GM19099 (cell line): Measurements from ENCODE around the gene RPL26.

ENCODE experiments used
- POLR2A ChIP-seq: IDR thresholded peaks from 3 replicates; pipeline ENCODE4 v1.6.1; 2011; ENCODE audit warnings: low read depth; ENCODE audit not compliant: insufficient read length; ENCODE audit errors: extremely low read depth

RPL26 gene

DNA sequence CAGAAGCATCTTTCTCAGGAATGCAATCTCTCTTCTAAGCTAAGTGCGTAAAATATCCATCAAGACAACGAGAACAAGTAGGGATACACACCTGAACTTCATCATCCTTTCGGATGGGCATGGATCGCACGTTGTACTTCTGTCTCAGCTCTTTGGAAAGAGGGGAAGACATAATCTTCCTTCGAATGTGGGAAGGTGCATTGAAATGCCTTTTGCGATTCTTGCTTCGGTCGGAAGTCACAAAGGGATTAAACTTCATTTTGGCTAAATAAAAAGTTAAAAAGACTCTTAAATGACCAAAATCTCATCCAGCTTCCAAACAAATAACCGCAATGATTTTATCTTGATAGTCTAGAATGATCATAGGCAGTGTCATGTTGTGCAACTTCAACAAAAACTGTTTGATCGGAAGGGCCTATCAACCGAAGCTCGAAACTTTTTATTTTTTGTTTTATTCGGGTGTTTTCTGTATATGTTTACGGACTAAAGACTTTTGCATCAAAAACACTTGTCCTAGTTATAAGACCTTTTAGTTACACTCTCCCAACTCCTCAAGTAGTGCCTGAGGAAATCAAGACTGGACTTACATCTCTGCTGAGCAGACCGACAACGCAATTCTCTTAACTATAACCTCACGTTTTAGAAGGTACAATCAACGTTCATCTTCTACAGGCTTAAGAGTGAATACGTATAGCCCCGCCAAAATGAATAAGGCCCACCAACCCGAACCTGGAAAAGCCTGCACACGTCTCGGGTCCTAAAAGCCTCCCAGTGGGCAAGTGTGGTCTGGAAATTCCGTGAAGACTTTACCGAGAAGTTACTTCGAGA lies 727 bp downstream of the RPL26 start:
- TF ChIP-seq POLR2A = no peak

DNA sequence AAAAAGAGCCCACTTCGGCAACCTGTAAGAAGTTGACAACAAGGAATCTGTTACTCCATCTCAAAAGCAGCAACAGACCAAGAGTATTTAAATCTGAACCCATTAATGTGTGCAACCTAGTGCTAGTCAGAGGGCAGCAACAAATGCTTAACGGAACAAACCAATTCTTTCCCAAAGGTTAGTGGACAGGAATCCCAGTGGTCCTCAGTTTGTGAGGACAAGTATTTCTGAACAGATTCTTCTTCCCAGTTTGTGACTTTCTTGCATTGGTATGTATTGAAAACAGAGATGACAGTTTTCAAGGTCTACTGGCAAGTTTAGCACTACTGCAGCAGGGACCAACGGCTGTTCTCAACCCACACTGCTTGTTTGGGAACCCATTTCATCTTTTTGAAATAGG lies 2.9 kb downstream of the RPL26 start:
- TF ChIP-seq POLR2A = no peak

DNA sequence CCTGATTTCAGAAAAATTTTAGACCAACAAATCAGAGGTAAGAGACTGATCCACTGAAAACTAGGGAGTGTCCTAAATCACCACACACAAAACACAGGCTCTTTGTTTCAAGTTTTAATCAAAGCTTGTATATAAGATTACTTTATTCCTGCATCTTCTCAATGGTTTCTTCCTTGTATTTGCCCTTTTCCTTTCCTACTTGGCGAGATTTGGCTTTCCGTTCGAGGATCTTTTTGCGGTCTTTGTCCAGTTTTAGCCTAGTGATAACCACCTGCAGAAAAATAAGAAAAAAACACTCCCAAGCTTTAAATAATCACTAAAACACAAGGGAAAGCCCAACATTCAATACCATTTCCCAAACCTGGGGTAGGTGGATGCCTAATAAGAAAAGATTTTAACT lies 5.6 kb downstream of the RPL26 start:
- no peak for TF ChIP-seq POLR2A

DNA sequence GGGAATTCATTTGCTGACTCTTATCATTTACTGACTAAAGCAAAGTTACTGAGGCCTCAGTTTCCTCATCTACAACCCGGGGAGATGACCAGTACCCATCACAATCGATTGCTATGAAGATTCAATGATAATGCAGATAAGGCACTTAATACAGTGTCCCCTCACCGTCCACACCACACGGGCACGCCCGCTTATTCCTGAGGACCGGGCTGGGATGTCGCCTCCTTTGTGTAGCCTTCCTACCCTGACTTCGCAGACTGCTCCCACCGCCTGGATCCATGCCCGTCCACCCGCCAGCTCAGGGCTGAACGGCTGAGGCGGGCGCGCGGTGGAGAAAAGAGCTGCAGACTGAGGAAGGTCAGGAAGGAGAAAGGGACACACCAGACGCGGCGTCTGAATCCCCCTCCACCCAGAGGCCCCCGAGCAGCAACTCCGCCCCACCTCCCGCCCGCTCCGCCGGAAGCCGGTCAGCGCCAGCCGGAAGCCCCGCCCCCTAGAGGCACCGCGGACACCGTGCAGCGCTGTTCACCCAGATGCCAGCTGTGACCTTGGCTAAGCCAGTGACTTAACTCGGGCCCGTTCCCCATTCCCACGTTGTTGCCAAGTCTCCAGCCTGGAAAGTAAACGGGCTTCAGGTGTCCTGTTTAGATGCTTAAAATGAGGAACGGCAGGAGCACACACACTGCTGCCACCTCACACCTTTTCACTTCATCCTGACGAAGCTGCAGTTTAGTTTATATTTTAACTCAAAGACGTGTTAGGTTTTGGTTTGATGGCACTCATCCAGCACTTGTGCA lies 6.5 kb downstream of the RPL26 start, which contains the start of gene KRABD2:
Gene KRABD2, minus strand, starts transcription at position 434 of the 797 bp plus-strand sequence.
- peak; percentile 82 for TF ChIP-seq POLR2A

DNA sequence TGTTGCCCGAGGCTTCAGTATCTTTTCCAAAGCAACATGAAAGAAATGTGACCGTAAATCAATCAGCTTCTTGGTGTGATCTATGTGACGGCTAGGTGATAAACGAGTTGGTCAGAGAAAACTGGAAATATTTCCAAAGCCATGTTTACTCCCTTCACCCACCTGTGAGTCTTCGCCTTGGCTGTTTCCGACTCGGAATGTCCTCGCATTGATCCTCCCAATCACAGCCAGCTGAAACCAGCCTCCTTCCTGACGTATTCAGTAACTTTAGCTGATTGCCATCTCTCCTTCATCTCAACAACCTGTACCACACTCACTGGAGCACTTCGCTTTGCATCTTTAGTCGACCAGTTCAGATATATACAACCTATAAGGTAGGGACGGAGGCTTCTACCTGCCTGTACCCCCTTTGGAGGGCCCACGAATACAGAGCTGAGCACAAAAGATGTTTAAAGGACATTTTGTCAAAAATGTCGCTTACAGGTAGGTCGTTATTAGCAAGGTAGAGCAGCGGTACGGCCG lies 7.2 kb downstream of the RPL26 start:
- TF ChIP-seq POLR2A = no peak

DNA sequence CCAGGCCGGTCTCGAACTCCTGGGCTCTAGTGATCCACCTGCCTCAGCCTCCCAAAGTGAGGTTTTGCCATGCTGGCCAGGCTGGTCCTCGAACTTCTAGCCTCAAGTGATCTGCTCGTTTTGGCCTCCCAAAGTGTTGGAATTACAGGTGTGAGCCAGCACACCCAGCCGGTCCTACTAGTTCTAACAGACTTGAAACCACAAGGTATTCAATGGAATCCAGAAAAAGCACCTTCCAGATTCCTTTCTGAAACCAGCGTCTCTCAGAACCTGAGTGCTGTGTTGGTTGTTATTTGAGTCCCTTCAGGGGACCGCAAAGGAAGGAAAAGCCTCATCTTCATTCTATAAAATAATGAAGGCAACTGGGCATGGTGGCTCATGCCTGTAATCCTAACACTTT lies 10.6 kb downstream of the RPL26 start:
- no peak for TF ChIP-seq POLR2A

DNA sequence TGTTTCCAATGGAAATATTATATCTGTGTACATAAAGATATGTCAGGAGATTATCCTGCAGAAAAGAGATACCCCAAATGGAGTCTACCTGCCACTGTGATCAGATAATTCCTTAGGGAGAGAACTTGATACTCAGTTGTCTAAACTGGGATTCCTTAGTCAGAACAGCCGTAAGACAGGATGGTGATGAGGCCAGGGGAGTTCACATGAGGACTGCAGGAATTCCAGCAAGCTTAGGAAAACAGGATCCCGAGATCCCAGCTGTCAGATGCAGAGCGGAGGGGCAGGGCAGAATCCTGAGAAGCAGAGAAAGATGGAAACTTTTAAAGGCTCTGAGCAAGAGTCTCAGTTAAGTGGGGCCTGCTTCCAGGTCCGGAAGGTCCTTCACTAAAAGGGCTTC lies 11.2 kb downstream of the RPL26 start:
- TF ChIP-seq POLR2A = no peak

DNA sequence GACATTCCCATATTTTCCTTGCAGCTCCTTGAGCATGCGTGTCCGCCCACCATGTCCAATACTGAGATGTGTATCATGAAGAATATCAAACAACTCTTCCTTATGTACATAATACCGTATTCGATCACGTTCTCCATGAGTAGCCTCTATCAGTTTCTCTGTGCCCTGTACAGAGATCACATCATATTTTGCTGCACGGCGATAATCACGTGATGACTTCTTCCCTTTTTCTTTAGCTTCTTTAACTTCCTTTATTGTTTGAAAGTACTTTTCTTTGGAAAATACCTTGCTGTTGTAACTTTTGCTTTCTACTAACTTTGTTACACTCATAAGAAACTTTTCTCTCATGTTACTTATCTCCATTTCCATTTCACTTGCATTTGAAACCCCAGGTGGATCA lies 13.0 kb downstream of the RPL26 start:
- no peak for TF ChIP-seq POLR2A

DNA sequence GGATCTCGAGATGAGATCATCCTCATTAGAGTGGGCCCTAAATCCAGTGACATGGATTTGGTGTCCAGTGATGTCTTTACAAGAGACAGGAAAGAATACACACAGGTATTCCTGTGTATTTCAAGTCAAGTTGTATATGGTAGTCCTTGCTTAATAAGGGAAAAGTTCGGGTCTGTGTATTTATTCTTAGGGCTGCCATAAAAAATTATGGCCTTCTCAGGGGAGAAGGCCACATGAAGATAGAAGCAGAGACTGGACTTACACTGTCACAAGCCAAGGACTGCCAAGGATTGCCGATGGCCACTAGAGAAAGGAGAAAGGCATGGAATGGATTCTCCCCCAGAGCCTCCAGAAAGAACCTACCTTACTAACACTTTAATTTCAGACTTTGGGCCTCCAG lies 14.8 kb downstream of the RPL26 start:
- TF ChIP-seq POLR2A = no peak

DNA sequence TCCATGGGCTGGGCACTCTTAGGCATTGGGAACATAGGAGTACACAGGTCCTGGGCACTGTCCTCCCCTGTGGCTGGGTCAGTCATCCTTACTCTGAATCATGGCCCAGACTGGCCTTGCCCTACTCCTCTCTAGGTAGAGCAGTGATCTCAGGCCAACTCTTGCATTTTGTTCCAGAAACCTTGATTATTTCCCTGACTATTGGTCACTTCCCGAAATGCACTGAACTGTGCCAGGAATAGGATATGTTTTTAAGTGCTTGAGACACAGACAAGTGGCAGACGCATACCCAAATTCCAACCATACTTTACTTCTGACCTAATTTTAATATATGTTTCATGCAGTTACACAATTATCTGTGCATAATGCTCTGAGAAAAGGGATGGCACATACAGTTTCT lies 16.8 kb downstream of the RPL26 start:
- TF ChIP-seq POLR2A = no peak

DNA sequence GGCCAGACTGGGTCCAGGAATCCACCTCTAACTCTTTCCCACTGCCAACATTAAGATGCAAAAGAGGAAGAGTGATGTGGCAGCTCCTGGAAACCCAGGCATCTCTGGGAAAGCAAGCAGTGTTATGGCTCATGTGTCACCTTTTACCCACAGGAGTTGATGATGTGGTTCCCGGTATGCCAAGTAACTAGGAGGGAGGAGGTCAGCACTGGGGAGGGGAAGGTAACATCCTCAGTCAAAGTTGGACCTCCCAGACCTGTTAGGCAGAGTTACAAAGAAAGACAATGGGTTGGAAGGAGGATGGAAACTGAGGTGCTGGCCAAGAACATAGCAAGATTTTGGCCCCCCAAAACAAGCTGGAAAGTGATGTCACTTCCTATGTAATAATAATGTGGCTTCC lies 17.9 kb downstream of the RPL26 start:
- TF ChIP-seq POLR2A = no peak

DNA sequence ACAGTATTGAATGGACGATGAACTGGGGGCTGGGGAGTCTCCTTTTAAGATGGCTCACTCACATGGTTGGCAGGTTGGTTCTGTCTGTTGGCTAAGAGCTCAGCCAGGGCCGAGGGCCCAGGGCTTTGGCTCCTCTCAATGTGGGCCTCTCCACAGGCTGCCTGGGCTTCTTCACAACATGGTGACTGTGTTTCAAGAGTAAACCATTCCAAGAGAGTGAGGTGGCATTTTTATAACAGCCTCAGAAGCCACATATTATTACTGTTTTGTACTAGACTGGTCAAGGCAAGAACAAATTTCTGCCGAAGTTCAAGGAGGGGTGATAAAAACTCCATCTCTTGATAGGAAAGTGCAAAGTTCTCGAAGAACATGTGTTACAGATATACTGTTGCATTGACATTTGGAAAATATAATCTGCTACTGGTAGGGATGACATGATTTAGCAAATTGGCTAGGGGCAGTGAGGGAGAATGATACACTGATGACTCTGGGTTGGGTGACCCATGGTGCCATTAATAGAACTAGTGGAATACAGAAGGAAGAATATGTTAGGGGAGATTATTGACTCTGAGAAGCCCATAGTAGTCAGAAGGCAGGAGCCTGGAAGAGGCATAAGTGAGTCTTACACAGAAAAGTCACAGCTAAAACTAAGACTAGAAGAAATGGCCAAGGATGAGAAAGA lies 20.2 kb downstream of the RPL26 start:
- no peak for TF ChIP-seq POLR2A

DNA sequence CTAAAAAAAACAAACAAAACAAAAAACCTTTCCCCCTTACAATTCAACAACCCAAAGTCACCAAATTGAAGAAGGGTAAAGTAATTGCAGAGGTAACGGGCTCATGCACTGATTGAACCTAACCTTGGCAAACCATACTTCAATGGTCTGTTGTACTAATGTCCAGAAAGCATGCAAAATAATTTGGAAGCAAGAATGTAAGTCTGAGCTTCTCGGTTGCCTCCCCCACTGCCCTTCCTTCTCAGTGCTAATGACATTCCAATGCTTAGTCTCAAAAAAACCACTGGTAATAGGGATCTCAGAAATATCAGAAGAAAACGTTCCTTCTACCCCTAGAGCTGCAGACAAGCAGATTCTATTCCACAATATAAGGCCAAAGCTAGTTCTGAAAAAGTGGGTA lies 22.2 kb downstream of the RPL26 start:
- no peak for TF ChIP-seq POLR2A

DNA sequence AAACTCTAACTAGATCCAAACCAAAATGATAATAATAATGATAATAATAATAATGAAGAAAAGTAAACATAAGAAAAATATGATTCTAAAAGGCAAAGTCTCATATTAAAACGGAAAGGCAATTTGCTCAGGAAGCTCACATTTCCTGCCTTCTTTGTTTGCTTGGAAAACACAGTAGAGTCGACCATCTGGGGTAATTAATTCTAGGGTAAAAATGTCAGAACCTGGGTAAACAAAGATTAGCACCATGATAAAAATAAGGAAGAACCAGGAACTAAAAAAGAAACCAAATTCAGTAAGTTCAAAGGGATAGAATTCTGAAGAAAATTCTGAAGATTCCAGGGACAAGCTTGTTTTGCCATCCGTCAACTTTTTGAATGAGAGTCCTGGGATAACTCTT lies 22.7 kb downstream of the RPL26 start:
- TF ChIP-seq POLR2A = no peak

DNA sequence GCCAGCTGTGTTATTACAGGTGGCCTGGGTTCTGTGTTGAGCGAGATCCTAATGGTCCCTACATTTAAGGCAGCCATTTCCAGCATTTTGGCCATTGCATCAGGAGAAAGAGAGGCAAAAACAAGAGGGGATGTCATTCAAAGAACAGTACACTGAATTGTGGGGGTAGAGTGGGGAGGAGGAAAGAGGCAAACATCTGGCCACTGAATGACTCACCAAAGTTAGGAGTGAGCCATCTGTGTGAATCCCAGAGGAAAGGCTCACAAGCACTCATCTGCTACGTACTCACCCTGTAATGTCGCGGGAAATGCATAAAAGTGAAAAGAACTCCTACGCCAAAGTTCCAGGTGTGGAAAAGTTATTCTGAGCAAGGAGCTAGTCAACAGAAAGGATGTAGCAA lies 23.2 kb downstream of the RPL26 start:
- TF ChIP-seq POLR2A = no peak
